ENCODE results near the gene PPP1R15A.

GRCh38 chr19:48906324-48906723 is 34.1 kb downstream of the PPP1R15A start:
- TF ChIP-seq CTCF (IDR thresholded peaks at IDR 0.05) (no peak), POLR2A (IDR thresholded peaks at IDR 0.05) (no peak)

Measured in right lobe of liver (tissue), 4 donors.